HFFc6 (cell line): ENCODE data around the gene LMNB1. TPM values are rescaled to one million over a fixed set of nuclear protein-coding genes. Genes with fewer than 3 reads are reported as not detected.

ENCODE experiments used
- DNase-seq: peaks from one replicate; pipeline ENCODE4 v3.0.0-alpha.2; 2018
- H3K27ac Mint-ChIP-seq: 2 replicates; pipeline ENCODE4 v1.8.0; 2020; ENCODE audit warnings: mild to moderate bottlenecking, mixed read lengths
- H3K27me3 Mint-ChIP-seq: 2 replicates; pipeline ENCODE4 v1.8.0; 2021; ENCODE audit warnings: mild to moderate bottlenecking, moderate library complexity, mixed read lengths; ENCODE audit not compliant: insufficient read depth
- H3K36me3 Mint-ChIP-seq: 2 replicates; pipeline ENCODE4 v1.8.0; 2021; ENCODE audit warnings: low read depth, mixed read lengths
- H3K4me1 Mint-ChIP-seq: 2 replicates; pipeline ENCODE4 v1.8.0; 2020; ENCODE audit warnings: low read depth, mixed read lengths
- H3K4me3 Mint-ChIP-seq: 2 replicates; pipeline ENCODE4 v1.8.0; 2020; ENCODE audit warnings: mild to moderate bottlenecking, moderate library complexity, mixed read lengths
- H3K9me3 Mint-ChIP-seq: 2 replicates; pipeline ENCODE4 v1.8.0; 2020; ENCODE audit warnings: mild to moderate bottlenecking, mixed read lengths
- total RNA-seq, 6 experiments: library from RNA; stranded (reverse); fragmentation: NEBNext Ultra II Directional; extraction: Animal tissue kit (Norgen Biotek cat#: 25700); gene quantifications; 2 replicates in 1 of 6; 3 replicates in 5 of 6; pipeline ENCODE4 v1.2.3, GENCODE V29; 2021
- TF ChIP-seq, protein P1 (sequence below): fragments of 200-600 bp; sonication (generic); IDR thresholded peaks from 2 replicates; pipeline ENCODE4 v1.5.0; 2021; ENCODE audit warnings: antibody characterized with exemption, mild to moderate bottlenecking

The LMNB1 gene
- total RNA-seq, 6 experiments from 2014 or later, result 26.2 to 55.4 (median 51.0) TPM

DNA sequence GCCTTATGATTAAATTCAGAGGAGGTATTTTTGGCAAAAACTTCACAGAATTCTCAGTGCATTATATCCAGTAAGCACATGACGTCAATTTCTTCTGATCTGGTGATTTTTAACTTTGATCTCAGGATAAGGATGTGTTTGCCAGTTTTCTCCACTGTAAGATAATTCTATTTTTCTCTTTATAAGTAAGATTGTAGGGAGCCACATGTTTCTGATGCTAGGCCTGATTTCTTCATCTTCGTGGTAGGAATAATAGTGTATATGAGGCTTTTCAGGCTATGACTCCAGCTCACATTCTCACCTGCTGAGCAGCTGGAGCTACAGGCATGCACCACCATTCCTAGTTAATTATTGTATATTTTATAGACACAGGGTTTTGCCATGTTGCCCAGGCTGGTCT lies 32.1 kb upstream of the LMNB1 start:
- Mint-ChIP-seq H3K27ac (no peak overlapping the region), H3K9me3 (no peaks in the 10 kb centered on the region), H3K4me1 (peaks cover 12% of the 10 kb centered on the region), H3K27me3 (peaks cover 5% of the 10 kb centered on the region), H3K36me3 (no peaks in the 10 kb centered on the region), H3K4me3 (no peak overlapping the region)
- TF ChIP-seq, protein P1, sequence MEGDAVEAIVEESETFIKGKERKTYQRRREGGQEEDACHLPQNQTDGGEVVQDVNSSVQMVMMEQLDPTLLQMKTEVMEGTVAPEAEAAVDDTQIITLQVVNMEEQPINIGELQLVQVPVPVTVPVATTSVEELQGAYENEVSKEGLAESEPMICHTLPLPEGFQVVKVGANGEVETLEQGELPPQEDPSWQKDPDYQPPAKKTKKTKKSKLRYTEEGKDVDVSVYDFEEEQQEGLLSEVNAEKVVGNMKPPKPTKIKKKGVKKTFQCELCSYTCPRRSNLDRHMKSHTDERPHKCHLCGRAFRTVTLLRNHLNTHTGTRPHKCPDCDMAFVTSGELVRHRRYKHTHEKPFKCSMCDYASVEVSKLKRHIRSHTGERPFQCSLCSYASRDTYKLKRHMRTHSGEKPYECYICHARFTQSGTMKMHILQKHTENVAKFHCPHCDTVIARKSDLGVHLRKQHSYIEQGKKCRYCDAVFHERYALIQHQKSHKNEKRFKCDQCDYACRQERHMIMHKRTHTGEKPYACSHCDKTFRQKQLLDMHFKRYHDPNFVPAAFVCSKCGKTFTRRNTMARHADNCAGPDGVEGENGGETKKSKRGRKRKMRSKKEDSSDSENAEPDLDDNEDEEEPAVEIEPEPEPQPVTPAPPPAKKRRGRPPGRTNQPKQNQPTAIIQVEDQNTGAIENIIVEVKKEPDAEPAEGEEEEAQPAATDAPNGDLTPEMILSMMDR, result no peak
- DNase-seq, result no peak

- Mint-ChIP-seq H3K9me3 (no peaks in the 10 kb centered on the region), H3K4me3 (no peak overlapping the region), H3K4me1 (peaks cover 12% of the 10 kb centered on the region), H3K27me3 (peaks cover 9% of the 10 kb centered on the region), H3K36me3 (no peaks in the 10 kb centered on the region), H3K27ac (no peak overlapping the region)
- TF ChIP-seq, protein P1, result no peak
- no peak for DNase-seq
These were observed 31.5 kb upstream of the LMNB1 start for GRCh38 chr5:126745259-126745992.

DNA sequence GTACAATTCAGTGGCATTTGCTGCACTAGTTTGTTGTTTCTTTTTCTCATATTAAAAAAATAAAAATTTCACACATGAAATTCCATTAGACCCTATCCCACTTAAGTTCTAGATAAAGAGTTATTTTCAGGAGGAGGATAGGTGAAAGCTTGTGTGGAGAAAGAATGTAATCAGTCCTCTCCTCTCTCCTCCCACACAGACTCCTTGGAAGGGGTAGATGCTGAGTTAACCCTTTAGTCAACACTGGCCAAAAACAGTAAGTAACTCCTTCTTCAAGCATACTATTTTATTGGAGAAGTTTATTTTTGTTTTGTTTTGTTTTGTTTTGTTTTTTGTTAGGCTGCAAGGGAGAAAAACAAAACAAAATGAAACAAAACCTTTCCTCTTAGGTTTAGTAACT lies 30.6 kb upstream of the LMNB1 start:
- no peak overlapping the region for H3K27ac Mint-ChIP-seq
- H3K27me3 Mint-ChIP-seq, result peaks cover 15% of the 10 kb centered on the region
- no peak for DNase-seq
- peaks cover 12% of the 10 kb centered on the region for H3K4me1 Mint-ChIP-seq
- TF ChIP-seq, protein P1, result no peak
- H3K36me3 Mint-ChIP-seq, result no peaks in the 10 kb centered on the region
- H3K4me3 Mint-ChIP-seq, result no peak overlapping the region
- H3K9me3 Mint-ChIP-seq, result no peaks in the 10 kb centered on the region

DNA sequence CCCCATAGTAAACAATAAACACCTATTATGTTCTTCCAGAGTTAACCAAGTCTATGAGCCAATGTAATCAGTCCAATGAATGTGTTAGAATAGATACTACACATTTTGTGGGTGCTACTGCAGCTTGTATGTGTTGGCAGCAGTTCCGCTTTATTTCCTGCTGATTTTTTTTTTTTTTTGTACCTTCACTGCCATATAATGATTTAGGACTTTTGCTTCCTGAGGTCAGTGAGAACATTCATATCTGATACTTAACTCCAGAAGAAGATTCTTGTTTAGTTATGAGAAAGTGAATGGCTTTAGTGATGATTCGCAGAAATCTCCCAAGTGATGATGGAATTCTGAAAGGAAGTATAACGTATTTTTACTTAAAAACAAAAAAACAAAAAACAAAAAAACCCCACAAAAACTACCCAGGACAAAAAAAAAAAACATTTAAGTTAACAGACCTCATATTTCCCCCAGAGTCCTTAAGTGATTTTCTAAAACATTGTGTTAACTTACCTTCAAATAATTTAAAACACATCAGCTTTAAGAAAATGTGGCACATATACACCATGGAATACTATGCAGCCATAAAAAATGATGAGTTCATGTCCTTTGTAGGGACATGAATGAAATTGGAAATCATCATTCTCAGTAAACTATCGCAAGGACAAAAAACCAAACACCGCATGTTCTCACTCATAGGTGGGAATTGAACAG lies 24.7 kb upstream of the LMNB1 start:
- H3K36me3 Mint-ChIP-seq, result no peaks in the 10 kb centered on the region
- TF ChIP-seq, protein P1, result no peak
- no peak overlapping the region for H3K4me3 Mint-ChIP-seq
- H3K9me3 Mint-ChIP-seq, result no peaks in the 10 kb centered on the region
- H3K27me3 Mint-ChIP-seq, result peaks cover 16% of the 10 kb centered on the region
- peaks cover 12% of the 10 kb centered on the region for H3K4me1 Mint-ChIP-seq
- H3K27ac Mint-ChIP-seq, result no peak overlapping the region
- no peak for DNase-seq

DNA sequence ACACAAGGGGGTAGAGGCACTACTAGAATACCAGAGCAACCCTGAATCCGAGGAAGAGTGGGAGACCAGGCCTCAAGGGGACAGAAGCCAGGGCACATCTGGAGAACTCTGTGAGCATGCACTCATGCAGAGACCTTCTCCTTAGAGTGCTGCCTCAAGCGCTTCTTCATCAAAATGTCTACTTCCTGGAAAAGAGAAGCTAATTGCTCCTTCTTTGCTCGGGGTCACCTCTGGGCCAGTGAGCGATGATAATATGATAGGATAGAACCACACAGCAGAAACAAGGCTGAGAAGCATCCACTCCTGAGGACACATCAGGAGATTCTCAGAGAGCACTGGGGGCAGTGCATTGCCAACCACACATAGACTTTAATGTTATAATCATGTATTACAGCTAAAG lies 23.7 kb upstream of the LMNB1 start:
- no peak overlapping the region for H3K27ac Mint-ChIP-seq
- H3K36me3 Mint-ChIP-seq, result no peaks in the 10 kb centered on the region
- TF ChIP-seq, protein P1, result no peak
- DNase-seq, result no peak
- H3K4me1 Mint-ChIP-seq, result peaks cover 7% of the 10 kb centered on the region
- H3K27me3 Mint-ChIP-seq, result peaks cover 16% of the 10 kb centered on the region
- H3K9me3 Mint-ChIP-seq, result no peaks in the 10 kb centered on the region
- H3K4me3 Mint-ChIP-seq, result no peak overlapping the region
